Measurements from ENCODE around the gene LUZP2.

Gene LUZP2

DNA sequence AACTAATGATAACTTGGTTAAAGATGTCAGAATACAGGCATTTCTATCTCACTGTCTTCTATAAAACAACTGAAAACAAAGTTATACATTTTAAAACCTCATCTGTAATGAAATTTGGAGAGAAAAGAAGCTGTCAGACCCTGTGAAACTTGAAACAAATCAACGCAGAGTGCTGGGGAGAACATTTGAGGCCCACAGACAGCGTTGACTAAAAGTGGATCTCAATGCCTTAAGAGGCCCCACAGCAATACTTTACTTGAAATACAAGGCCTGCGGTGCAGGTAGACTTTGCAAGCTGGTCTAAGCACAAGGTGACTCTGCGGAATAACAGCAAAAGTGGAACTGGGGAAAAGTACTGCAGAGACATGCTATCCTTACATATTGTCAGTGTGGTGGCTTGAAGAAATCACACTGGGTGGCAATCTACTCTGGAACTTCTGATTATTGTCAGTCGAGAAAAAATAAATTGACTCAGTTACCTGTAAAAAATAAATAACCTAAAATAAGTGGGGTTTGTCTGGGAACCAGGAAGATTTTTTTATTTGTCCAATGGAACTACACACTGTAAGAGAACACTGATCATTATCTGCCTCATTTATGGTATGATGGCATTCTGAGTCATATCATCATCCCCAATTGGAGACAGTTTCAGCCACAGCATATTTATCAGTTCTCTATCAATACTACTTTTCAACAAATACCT lies 138.9 kb downstream of the LUZP2 start:
- no peak for DNase-seq (ENCODE audit: low read depth)

GRCh38 chr11:24636291-24636629 lies 139.4 kb downstream of the LUZP2 start:
- no peak for DNase-seq (ENCODE audit: low read depth)

- DNase-seq (ENCODE audit: low read depth), result no peak
Measured at GRCh38 chr11:24637520-24637919, 140.7 kb downstream of the LUZP2 start.

DNA sequence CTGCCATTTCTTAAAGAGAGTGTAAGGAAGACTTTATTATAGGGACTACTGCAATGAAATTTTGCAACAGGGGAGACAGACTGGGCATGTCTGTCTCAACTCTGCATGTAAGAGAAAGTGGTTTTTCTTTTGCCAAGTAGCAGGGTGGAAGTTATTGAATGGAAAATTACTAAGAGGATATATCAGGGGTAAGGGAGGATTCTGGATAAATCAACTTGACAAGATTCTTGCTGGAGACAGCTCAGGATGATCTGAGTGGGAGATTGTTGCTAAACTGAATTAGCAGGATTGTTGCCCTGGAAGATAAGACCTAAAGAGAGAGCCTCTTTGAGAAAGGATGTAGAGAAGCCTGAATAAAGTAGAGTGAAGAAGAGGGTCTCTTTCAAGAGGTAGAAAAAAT lies 145.8 kb downstream of the LUZP2 start:
- no peak for DNase-seq (ENCODE audit: low read depth)

DNA sequence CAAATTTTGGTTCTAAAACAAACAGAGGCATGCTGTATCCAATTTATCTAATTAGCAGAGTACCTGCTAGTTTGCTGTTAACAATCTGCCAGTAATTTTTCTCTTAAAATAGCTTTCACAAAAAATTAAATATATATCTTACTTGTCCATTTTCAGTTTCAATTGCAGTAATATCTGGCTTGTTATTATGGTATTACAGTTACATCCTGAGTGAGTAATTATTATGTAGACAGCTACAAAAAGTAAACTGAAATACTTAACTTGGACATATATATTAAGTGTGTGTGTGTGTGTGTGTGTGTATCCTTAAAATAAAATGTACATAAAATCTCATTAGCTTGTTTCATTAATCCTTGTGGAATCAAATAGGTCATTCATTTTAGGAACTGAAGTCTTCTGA lies 148.7 kb downstream of the LUZP2 start:
- DNase-seq (ENCODE audit: low read depth), result no peak

DNA sequence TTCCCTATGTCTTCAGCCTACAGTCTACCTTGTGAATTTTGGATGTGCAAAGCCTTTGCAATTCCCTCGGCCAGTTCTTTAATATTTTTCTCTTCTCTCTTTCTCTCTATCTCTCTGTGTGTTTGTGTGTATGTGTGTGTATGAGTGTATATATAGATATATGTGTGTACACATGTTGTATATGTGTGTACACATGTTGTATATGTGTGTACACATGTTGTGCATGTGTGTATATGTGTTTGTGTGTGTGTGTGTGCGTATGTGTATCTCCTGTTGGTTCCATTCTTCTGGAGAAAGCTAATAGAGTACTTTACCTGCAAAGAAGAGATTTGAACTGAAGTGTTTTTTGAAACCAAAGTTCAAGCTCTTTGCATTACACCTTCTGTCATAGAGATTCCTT lies 155.0 kb downstream of the LUZP2 start:
- DNase-seq (ENCODE audit: low read depth), result no peak

DNA sequence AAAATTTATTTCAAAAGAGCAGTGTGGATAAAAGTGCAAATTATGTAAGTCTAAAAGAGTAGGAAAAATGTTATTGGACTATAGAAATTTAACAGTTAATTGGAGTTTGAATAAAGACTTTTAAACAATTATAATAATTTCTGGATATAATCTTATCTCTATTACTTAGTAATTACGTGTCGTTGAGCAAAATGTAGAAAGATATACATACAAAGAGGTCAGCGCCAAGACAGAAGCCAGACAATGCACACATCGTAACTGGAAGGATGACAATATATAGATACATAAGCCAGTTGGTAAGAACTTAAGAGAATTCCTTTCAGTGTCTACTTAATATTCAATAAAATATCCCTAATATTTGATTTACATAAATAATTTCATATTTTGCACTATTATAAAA lies 157.0 kb downstream of the LUZP2 start:
- DNase-seq (ENCODE audit: low read depth), result no peak

DNA sequence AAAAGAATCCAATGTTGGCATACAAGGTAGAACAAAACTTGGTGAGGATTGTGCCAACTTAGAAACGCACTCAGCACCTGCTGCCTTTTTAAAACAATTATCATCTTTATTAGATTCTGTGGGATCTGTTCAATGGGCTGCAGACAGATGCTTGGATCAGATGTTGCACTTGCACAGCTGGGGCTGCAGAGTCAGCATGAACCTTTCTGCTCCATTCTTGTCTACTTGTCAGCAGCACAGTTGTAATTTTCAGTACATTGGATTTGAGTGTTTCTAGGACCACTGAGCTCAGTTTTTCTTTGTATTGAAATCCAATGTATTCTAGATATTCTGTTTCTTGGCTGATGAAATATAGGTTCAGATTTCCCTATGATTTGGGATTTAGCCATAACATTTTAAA lies 164.5 kb downstream of the LUZP2 start:
- DNase-seq (ENCODE audit: low read depth), result no peak

DNA sequence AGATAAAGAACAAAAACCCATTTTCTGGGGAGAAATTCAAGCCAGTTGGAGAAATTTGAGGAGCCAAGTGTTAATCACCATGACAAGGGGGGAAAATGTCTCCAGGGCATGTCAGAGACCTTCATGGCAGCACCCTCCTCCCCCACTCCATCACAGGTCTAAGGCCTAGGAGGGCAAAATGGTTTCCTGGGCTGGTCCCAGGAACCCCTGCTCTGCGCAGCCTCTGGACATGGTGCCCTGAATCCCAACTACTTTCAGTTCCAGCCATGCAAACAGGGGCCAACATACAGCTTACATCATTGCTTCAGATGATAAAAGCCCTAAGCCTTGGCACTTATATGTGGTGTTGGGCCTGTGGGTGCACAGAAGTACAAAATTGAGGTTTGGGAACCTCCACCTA lies 167.5 kb downstream of the LUZP2 start:
- no peak for DNase-seq (ENCODE audit: low read depth)

DNA sequence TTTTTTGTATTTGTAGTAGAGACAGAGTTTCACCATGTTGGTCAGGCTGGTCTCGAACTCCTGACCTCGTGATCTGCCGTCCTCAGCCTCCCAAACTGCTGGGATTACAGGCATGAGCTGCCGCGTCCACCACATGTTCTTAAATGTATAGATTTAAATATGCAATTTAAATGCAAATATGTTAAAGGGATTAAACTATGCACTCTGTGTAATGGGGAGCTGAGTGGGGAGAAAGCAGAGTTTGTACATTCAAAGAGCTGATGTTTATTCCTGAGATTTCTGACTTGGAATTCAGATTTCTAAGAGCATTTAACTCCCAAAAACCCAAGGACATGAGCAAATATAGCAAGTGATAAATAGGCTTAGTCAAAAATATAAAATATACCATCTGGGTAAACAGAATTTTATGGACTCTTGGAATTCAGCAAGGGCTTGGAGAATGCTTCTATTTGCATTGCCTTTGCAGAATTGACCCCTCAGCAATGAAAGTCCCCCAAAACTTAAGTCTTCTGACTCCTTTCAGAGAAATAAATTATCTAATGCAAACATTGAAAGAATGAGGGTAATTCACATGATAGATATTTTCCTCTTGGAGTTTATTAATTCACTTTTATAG lies 170.6 kb downstream of the LUZP2 start:
- no peak for DNase-seq (ENCODE audit: low read depth)

DNA sequence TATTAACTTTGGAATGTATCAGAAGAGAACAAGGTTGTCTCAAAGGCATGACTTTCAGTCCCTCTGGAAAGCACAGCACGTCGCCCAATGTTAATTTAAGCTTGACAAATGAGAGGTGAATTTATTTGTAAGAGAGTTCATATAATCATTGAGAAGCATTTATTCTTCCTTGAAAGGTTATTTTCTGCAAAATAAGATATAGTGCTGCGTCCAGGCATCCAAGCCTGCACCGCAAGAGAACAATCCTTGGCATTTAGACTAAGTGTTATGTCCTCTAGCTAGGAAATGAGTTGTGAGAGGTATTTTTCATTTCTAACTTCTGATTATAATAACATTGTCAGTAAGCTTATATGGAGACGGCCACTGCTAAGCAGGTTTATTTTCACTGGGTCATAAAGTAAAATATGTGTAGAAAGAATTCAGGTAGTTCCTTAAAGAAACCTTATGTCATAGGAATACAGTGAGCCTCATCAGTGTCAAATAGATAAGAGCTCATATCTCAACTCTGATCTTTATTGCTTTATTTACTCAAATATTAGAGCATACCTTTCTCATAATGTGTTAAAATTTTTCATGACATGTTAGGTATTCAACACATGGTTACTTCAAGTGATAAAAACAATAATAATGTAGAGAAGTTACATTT lies 182.0 kb downstream of the LUZP2 start:
- no peak for DNase-seq (ENCODE audit: low read depth)

DNA sequence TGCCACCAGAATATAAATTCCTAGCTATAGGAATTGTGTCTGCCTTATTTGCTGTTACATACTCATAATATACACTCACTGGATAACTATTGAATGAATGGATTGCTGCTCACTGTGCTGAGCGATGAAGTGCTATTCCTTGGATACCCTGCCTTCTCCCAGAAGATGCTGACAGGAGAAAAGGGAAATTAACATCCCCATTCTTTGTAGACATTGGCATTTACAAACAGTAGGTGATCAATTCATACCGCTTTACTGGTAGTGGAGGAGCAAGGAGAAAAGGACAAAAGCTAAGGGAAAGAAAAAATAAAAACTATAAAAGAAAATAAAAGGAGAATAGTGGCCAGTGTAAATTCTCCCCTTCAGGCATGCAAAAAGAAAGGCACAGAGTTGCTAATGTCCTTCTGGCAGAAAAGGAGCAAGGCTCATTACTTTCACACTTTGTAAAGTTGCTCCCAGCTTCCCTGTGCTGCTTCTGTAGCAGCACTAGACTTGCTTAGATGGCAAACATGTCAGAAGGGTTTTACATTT lies 183.0 kb downstream of the LUZP2 start:
- no peak for DNase-seq (ENCODE audit: low read depth)

- DNase-seq (ENCODE audit: low read depth), result no peak
Measured at GRCh38 chr11:24683583-24683982, 186.7 kb downstream of the LUZP2 start.

GRCh38 chr11:24685821-24686220 lies 189.0 kb downstream of the LUZP2 start:
- DNase-seq (ENCODE audit: low read depth), result no peak

GRCh38 chr11:24687531-24688147 lies 190.8 kb downstream of the LUZP2 start:
- no peak for DNase-seq (ENCODE audit: low read depth)

- no peak for DNase-seq (ENCODE audit: low read depth)
Measured at GRCh38 chr11:24688981-24689380, 192.1 kb downstream of the LUZP2 start.

- no peak for DNase-seq (ENCODE audit: low read depth)
Measured at GRCh38 chr11:24697522-24698111, 200.8 kb downstream of the LUZP2 start.

DNA sequence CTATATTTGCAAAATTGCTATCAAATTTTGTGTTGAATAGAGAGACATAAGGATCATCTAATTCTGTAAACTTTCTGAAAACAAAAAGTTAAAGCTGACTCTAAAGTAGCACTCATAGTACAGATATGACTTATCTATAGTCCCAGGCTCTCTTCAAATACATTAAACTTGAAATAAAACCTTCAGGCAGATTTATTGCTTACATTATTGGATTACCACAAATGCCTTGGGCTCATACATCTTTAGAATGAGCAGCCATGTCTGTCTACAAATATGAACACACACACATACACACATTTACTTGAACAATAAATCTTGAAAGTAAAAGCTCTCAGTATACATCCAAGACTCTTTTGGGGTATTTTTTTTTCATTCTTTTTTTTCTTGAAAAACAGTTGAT lies 207.9 kb downstream of the LUZP2 start:
- DNase-seq (ENCODE audit: low read depth), result no peak

DNA sequence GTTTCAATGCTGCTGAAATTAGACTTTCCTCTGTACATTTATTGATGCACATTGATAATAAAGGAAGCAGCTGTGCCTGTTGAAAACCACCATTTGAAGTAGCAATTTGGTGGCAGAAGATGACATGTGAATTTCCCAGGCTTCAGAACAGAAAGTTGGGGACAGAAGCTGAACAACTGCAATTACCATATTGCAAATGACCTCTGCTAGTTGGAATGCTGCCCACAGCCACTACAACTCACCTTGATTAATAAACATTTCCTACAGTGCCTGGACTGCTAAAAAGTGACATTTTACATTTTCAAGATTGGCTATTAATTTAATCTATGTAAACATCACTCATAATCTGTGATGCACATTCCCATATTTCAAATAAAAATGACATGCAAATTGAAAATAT lies 208.6 kb downstream of the LUZP2 start:
- no peak for DNase-seq (ENCODE audit: low read depth)

DNA sequence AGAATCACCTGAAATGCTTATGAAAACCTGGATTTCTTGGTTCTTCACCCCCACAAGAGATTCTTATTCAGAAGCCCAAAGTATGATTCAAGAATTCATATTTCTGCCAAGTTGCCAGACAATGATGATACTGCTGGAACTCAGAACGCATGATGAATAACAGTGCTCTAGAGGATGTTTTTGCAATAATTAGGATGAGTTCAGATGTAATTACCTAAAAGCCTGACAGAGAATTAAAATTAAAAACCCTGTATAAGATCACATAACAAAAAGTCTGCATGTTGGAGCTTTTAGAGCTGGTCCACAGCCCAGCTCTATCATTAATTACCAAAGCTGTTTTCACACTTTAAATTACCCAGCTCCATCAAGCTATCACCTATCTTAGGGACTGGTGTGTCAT lies 211.8 kb downstream of the LUZP2 start:
- no peak for DNase-seq (ENCODE audit: low read depth)

DNA sequence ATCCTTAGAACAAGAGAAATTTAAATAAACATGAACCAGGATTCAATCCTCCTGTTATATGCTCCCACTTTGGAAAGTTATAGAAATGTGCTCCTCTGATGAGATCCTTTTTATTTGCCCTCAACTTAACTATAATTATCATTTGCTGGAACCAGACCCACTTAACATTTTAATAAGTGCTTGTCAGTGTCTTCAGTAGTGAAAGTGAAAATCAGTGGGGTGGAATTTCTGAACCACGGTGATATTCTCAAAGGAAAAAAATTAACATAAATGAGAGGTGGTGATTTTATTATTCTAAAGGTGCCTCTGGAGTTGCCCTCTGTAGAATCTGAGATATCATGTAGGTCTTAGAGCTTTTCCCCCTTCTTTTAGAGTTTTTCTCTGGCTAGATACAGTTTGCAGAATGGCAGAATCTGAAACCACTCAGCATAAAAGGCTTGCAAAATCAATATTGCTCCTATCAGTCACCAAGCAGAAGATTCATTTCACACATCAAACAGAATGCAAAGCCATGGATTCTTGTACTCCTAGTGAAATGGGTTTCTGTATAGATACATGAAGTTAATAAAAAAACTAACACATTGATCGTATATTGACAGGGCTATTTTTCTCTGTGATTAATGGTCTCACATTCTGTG lies 213.2 kb downstream of the LUZP2 start:
- no peak for DNase-seq (ENCODE audit: low read depth)

DNA sequence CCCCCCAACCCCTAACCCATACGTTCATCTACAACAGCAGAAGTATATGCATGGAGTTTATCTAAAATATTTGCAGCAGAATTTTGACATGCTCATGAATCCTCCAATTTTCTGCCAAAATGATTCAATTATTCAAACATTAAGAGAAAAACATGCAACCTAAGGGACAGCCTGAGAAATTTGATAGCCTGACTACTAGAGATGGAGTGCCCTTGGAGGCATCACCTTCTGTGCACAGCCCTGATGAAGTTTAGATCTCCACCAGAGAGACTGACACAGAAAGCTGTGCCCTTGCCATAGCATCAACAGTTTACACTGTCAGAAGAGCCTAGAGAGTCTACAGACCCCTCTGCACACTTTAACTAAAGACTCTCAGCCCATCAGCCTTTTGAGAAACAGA lies 217.7 kb downstream of the LUZP2 start:
- DNase-seq (ENCODE audit: low read depth), result no peak
